ENCODE data around the gene LAGE3.

DNA sequence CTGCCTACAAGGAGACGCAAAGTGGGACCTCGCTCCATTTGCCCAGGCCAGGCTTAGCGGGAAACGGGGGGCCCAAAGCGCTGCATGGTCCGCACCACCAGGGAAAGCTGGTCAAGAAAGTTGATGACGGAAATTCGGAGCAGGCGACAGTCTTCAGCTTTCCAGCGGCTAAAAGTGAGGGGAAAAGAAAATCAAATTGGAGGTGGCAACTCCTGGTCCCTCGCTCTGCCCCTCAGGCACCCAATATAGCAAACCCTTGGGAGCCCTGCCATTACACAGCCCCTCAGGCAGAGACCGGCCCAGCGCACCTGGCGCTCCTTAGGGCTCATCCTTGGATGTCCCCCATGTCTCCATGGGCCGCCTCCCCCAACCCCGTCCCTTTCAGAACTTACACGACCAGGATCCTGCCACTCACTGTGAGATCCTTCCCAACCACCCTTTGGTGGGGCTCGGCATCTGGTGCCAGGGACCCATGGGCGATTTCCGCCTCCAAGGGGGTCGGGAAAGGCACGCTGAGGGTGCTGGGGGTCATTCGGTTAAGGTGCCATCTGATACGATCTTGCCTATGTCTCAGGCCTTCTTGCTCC is 1.1 kb downstream of the LAGE3 start:
- TF ChIP-seq, protein P1, sequence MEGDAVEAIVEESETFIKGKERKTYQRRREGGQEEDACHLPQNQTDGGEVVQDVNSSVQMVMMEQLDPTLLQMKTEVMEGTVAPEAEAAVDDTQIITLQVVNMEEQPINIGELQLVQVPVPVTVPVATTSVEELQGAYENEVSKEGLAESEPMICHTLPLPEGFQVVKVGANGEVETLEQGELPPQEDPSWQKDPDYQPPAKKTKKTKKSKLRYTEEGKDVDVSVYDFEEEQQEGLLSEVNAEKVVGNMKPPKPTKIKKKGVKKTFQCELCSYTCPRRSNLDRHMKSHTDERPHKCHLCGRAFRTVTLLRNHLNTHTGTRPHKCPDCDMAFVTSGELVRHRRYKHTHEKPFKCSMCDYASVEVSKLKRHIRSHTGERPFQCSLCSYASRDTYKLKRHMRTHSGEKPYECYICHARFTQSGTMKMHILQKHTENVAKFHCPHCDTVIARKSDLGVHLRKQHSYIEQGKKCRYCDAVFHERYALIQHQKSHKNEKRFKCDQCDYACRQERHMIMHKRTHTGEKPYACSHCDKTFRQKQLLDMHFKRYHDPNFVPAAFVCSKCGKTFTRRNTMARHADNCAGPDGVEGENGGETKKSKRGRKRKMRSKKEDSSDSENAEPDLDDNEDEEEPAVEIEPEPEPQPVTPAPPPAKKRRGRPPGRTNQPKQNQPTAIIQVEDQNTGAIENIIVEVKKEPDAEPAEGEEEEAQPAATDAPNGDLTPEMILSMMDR (IDR thresholded peaks at IDR 0.05): no peak
- TF ChIP-seq POLR2AphosphoS5 (IDR thresholded peaks at IDR 0.05; ENCODE audit: insufficient read depth in 1 of 2, low read depth in 1 of 2) (no peak), POLR2A (IDR thresholded peaks at IDR 0.05) (no peak)
